ENCODE results near the gene BCAR1. TPM values are rescaled to one million over a fixed set of nuclear protein-coding genes. Genes with fewer than 3 reads are reported as not detected.

Gene BCAR1
- total and polyA plus RNA-seq, 10 of the 15 experiments (the other 5 are each of a cell fraction or from before 2014, with no cell fraction given) = 0.13 to 14.1 (median 2.8) TPM; not detected in 1

GRCh38 chr16:75209944-75210343 is 41.5 kb downstream of the BCAR1 start:
- ATAC-seq (no peak), FAIRE-seq (no peak), DNase-seq (ENCODE audit: low read depth, low spot score) (no peak)
- Histone ChIP-seq H3K27ac (ENCODE audit: control insufficient read depth, insufficient read depth) (no peak overlapping the region), H4K20me1 (ENCODE audit: control insufficient read depth, insufficient read depth) (no peaks in the 10 kb centered on the region), H2AFZ (ENCODE audit: control insufficient read depth, low read depth, low read length) (no peak overlapping the region), H3K4me2 (ENCODE audit: control insufficient read depth, insufficient read depth) (no peak overlapping the region), H3K27me3 (replicated peaks in 1 of 2; ENCODE audit: control insufficient read depth in 2 of 2, insufficient read depth in 2 of 2, low read length in 1 of 2) (no peaks in the 10 kb centered on the region), H3K79me2 (ENCODE audit: control insufficient read depth, insufficient read depth, low read length) (no peaks in the 10 kb centered on the region), H3K36me3 (ENCODE audit: control insufficient read depth in 2 of 2, insufficient read depth in 2 of 2, low read length in 1 of 2) (no peaks in the 10 kb centered on the region), H3K4me1 (ENCODE audit: control insufficient read depth, insufficient read depth, low read length) (peaks cover 5% of the 10 kb centered on the region), H3K4me3 (no peak overlapping the region), H3K9ac (ENCODE audit: control insufficient read depth, insufficient read depth, low read length) (no peak overlapping the region), H3K9me3 (replicated peaks; ENCODE audit: control insufficient read depth, insufficient read depth, low read length) (no peaks in the 10 kb centered on the region)
- BruUV-seq (replicated peaks) = no TSS peak
- no peak for TF ChIP-seq SRF (IDR thresholded peaks at IDR 0.05; ENCODE audit: low read depth in 2 of 2, low read length in 2 of 2)
- TF ChIP-seq ESRRA (IDR thresholded peaks at IDR 0.05; ENCODE audit: low read length) = no peak
- TF ChIP-seq ELK1 (IDR thresholded peaks at IDR 0.05; ENCODE audit: low read depth, low read length) = no peak
- no peak for TF ChIP-seq SUPT20H (IDR thresholded peaks at IDR 0.05; ENCODE audit: borderline replicate concordance, control insufficient read depth, low read depth, low read length)
- no peak for TF ChIP-seq SUZ12 (IDR thresholded peaks at IDR 0.05; ENCODE audit: unreplicated experiment)
- no peak for TF ChIP-seq RBBP5 (conservative IDR thresholded peaks at IDR 0.05)
- TF ChIP-seq RELA (IDR thresholded peaks at IDR 0.05; ENCODE audit: borderline replicate concordance, partially characterized antibody) = no peak
- TF ChIP-seq CBFB (IDR thresholded peaks at IDR 0.05; ENCODE audit: low read depth) = no peak
- TF ChIP-seq POLR2AphosphoS5 (IDR thresholded peaks at IDR 0.05; ENCODE audit: low read length) = no peak
- TF ChIP-seq IKZF2 (IDR thresholded peaks at IDR 0.05) = no peak
- no peak for TF ChIP-seq ATF3 (IDR thresholded peaks at IDR 0.05; ENCODE audit: borderline replicate concordance, extremely low read depth, low read depth, low read length)
- no peak for TF ChIP-seq ZNF592 (IDR thresholded peaks at IDR 0.05)
- no peak for TF ChIP-seq CREM (IDR thresholded peaks at IDR 0.05; ENCODE audit: low read depth)
- TF ChIP-seq EED (IDR thresholded peaks at IDR 0.05; ENCODE audit: low read depth) = no peak
- no peak for TF ChIP-seq NR2F1 (conservative IDR thresholded peaks at IDR 0.05)
- TF ChIP-seq ZBTB33 (IDR thresholded peaks at IDR 0.05) = no peak
- TF ChIP-seq ZBED1 (IDR thresholded peaks at IDR 0.05; ENCODE audit: borderline replicate concordance) = no peak
- in situ Hi-C loops (cut with MboI) (loop anchor here (10.0 kb wide), 1 partner anchor 555 kb away; no protein-coding TSS in a partner anchor), intact Hi-C loops (cut with micrococcal nuclease; ENCODE audit: unreplicated experiment) (no loop called here)
- ChIA-PET POLR2A (no interaction called here), CTCF (interaction anchor here (1.5 to 1.6 kb wide), 2 partner anchors 10 to 147 kb away, joined by 3 to 8 read pairs; no protein-coding TSS in a partner anchor), SMC1A (ENCODE audit: uncharacterized antibody, unreplicated experiment) (no interaction called here), RAD21 (ENCODE audit: unreplicated experiment) (no interaction called here)
- WGBS (ENCODE audit: insufficient coverage, insufficient replicate concordance, low lambda C conversion rate, missing lambda C conversion rate) = 57% methylated on average over 5 of the region's 5 CpGs
